ENCODE data around the gene MLLT3. TPM values are rescaled to one million over a fixed set of nuclear protein-coding genes. Genes with fewer than 3 reads are reported as not detected.

Gene MLLT3
- 10 to 100 TPM; 13.1 to 22.0 TPM for total RNA-seq

- WGBS: under 1% methylated on average over 41 of the region's 41 CpGs
- H3K27me3 ChIP-seq (replicated peaks; ENCODE audit: insufficient read depth): no peaks in the 10 kb centered on the region
These were observed at the start of gene MLLT3 for GRCh38 chr9:20622330-20623020. MLLT3 (minus strand) TSS chr9:20622499.

DNA sequence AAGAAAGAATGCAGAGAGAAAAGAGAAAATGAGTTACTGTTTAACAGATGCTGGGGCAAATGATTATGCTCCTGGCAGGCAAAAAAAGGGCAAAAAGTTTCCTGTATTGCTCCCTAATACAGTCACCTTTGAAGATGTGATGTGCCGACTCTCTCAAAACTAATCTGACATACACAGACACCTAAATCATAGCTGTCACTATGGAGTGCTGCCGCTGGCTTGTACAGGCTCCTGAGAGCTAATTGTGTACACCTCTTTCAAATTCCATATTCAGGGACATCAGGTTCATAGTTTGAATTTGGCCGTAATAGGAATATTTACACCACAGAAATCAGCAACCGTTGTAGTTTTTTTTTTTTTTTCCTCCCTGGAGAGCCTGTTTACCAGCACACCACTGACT, 49.3 kb upstream of the MLLT3 start:
- no peaks in the 10 kb centered on the region for H3K4me1 ChIP-seq (replicated peaks)
- no peak overlapping the region for H3K4me3 ChIP-seq
- intact Hi-C loops (cut with DNase I): no loop called here
- TF ChIP-seq POLR2A (IDR thresholded peaks at IDR 0.05) (no peak), CTCF (IDR thresholded peaks at IDR 0.05) (no peak), POLR2AphosphoS5 (IDR thresholded peaks at IDR 0.05) (no peak)
- H3K27ac ChIP-seq: no peak overlapping the region
- no peak for DNase-seq (ENCODE audit: low spot score)
- no peaks in the 10 kb centered on the region for H3K27me3 ChIP-seq (replicated peaks; ENCODE audit: insufficient read depth)
- H3K36me3 ChIP-seq: no peaks in the 10 kb centered on the region
- 86% methylated on average over 4 of the region's 4 CpGs for WGBS
- no peaks in the 10 kb centered on the region for H3K9me3 ChIP-seq

More at GRCh38 chr9:20622330-20623020, at the start of gene MLLT3:
- H3K27ac ChIP-seq: peak within 1 kb of the TSS; percentile 87 to 90
- no peaks in the 10 kb centered on the region for H3K9me3 ChIP-seq
- peak within 1 kb of the TSS; percentile 80 to 90 for H3K4me3 ChIP-seq
- peaks cover 2% of the 10 kb centered on the region for H3K4me1 ChIP-seq (replicated peaks)
- TF ChIP-seq POLR2AphosphoS5 (IDR thresholded peaks at IDR 0.05): peak; percentile 89
- peak in 2 of 4 experiments; percentile 30 for TF ChIP-seq CTCF (IDR thresholded peaks at IDR 0.05)
- TF ChIP-seq POLR2A (IDR thresholded peaks at IDR 0.05): peak; percentile 76
- DNase-seq (ENCODE audit: low spot score): peak; percentile 95
- intact Hi-C loops (cut with DNase I): loop anchor here (2.0 to 10.0 kb wide), 5 partner anchors 60 to 696 kb away; partner anchors contain the start of gene FOCAD
- H3K36me3 ChIP-seq: no peaks in the 10 kb centered on the region

DNA sequence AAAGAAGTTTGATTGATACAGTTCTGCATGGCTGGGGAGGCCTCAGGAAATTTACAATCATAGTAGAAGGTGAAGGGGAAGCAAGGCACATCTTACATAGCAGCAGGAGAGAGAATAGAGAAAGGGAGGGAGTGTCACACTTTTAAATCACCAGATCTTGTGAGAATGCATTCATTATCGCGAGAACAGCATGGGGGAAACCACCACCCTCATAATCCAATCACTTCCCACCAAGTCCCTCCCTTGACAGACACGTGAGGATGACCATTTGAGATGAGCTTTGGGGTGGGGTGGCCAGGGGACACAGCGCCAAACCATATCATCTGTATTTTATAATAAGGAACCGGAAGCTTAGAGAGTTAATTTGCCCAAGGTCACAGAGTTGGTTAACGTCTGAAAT, 48.1 kb upstream of the MLLT3 start:
- no peak overlapping the region for H3K27ac ChIP-seq
- TF ChIP-seq CTCF (IDR thresholded peaks at IDR 0.05): no peak
- no peak for TF ChIP-seq POLR2A (IDR thresholded peaks at IDR 0.05)
- no peak for TF ChIP-seq POLR2AphosphoS5 (IDR thresholded peaks at IDR 0.05)
- H3K36me3 ChIP-seq: no peaks in the 10 kb centered on the region
- intact Hi-C loops (cut with DNase I): no loop called here
- 79% methylated on average over 6 of the region's 6 CpGs for WGBS
- DNase-seq (ENCODE audit: low spot score): no peak
- H3K9me3 ChIP-seq: no peaks in the 10 kb centered on the region
- H3K4me1 ChIP-seq (replicated peaks): no peaks in the 10 kb centered on the region
- no peaks in the 10 kb centered on the region for H3K27me3 ChIP-seq (replicated peaks; ENCODE audit: insufficient read depth)
- H3K4me3 ChIP-seq: no peak overlapping the region

DNA sequence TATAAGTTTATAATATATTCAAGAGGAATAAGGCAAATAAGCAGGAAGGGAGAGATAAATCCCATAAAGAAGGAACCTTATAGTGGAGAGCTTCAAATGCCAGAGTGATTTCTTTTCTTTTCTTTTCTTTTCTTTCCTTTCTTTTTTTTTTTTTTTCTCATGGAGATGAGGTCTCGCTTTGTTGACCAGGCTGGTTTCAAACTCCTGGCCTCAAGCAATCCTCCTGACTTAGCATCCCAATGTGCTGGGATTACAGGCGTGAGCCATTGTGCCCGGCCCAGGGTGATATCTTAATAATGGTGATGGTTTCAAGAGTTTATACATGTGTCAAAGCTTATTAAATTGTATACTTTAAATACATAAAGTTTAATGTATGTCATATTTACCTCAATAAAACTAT, 42.2 kb upstream of the MLLT3 start:
- Histone ChIP-seq H3K27me3 (replicated peaks; ENCODE audit: insufficient read depth) (no peaks in the 10 kb centered on the region), H3K4me1 (replicated peaks) (no peaks in the 10 kb centered on the region), H3K27ac (no peak overlapping the region), H3K36me3 (no peaks in the 10 kb centered on the region), H3K4me3 (no peak overlapping the region), H3K9me3 (no peaks in the 10 kb centered on the region)
- no peak for DNase-seq (ENCODE audit: low spot score)
- 94% methylated on average over 3 of the region's 3 CpGs for WGBS
- intact Hi-C loops (cut with DNase I): no loop called here
- TF ChIP-seq CTCF (IDR thresholded peaks at IDR 0.05): no peak

DNA sequence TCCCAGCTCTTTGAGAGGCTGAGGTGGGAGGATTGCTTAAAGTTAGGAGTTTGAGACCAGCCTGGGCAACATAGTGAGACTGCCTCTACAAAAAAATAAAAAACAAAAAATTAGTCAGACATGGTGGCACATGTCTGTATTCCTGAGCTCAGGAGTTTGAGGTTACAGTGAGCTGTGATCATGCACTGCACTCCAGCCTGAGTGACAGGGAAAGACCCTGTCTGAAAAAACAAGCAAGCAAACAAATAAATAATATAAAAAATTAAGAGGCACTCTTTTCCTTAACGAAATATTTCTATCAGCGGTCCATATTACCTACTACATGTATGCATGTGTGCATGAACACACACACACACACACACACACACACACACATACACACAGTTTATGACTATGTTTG, 40.8 kb upstream of the MLLT3 start:
- Histone ChIP-seq H3K36me3 (no peaks in the 10 kb centered on the region), H3K27ac (no peak overlapping the region), H3K9me3 (no peaks in the 10 kb centered on the region), H3K4me1 (replicated peaks) (no peaks in the 10 kb centered on the region), H3K27me3 (replicated peaks; ENCODE audit: insufficient read depth) (no peaks in the 10 kb centered on the region), H3K4me3 (no peak overlapping the region)
- DNase-seq (ENCODE audit: low spot score): no peak
- 97% methylated on average over 2 of the region's 2 CpGs for WGBS
- intact Hi-C loops (cut with DNase I): no loop called here
- TF ChIP-seq CTCF (IDR thresholded peaks at IDR 0.05) (no peak), POLR2AphosphoS5 (IDR thresholded peaks at IDR 0.05) (no peak), POLR2A (IDR thresholded peaks at IDR 0.05) (no peak)

Measured in prostate gland (tissue), 2 donors.